ENCODE measurements around the gene FAM24B.

DNA sequence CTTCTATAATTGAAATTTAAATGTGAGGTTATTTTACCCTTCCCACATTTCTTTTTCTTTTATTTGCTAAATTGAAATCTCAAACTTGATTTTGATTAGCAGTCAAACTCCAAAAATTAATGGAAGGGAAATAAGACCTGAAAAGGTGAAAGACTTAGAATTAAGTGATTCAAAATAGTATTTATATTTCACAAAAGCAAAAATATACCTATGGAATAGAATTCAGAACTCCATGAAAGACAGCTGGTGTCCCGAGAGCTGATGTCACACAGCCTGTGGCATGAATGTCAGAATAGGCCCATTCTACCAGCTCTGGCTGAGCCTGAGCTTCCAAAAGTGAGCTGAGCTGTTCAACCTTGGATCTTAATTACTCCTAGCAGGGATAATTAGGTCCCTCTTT, 30.9 kb upstream of the FAM24B start, which contains the start of gene FAM24A:
- TF ChIP-seq, protein P1, sequence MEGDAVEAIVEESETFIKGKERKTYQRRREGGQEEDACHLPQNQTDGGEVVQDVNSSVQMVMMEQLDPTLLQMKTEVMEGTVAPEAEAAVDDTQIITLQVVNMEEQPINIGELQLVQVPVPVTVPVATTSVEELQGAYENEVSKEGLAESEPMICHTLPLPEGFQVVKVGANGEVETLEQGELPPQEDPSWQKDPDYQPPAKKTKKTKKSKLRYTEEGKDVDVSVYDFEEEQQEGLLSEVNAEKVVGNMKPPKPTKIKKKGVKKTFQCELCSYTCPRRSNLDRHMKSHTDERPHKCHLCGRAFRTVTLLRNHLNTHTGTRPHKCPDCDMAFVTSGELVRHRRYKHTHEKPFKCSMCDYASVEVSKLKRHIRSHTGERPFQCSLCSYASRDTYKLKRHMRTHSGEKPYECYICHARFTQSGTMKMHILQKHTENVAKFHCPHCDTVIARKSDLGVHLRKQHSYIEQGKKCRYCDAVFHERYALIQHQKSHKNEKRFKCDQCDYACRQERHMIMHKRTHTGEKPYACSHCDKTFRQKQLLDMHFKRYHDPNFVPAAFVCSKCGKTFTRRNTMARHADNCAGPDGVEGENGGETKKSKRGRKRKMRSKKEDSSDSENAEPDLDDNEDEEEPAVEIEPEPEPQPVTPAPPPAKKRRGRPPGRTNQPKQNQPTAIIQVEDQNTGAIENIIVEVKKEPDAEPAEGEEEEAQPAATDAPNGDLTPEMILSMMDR (IDR thresholded peaks at IDR 0.05; ENCODE audit: low read depth, low read length, missing input control), result no peak
- TF ChIP-seq TAF1 (conservative IDR thresholded peaks at IDR 0.05) (no peak), JUND (IDR thresholded peaks at IDR 0.05) (no peak), ZBTB33 (IDR thresholded peaks at IDR 0.05) (no peak), EGR1 (IDR thresholded peaks at IDR 0.05; ENCODE audit: low read depth in 2 of 2) (no peak), YY1 (IDR thresholded peaks at IDR 0.05) (no peak), SP1 (IDR thresholded peaks at IDR 0.05) (no peak), RAD21 (IDR thresholded peaks at IDR 0.05) (no peak)

All from liver (tissue), 3 donors.